Left colon (tissue), 2 donors: ENCODE measurements around the gene CRELD2. TPM values are rescaled to one million over a fixed set of nuclear protein-coding genes. Genes with fewer than 3 reads are reported as not detected.
"Not testable (repeated sequence)": the region's sequence is repeated elsewhere in the genome, so short reads cannot be mapped to it uniquely, and the experiment has no call there.

Source experiments
- ATAC-seq: fragments of 200-7000 bp; cut with Tn5 transposase; one replicate; pipeline ENCODE4 v1.9.1; 2020; ENCODE audit warnings: mild to moderate bottlenecking, moderate library complexity
- DNase-seq, 2 donors: peaks; one replicate each; pipeline ENCODE4 v3.0.0-alpha.2; 2020
- intact Hi-C, 2 donors: fragments of 100-400 bp; cut with DNase I in 1 of 2; cut with micrococcal nuclease in 1 of 2; formaldehyde crosslinking; loops; one replicate each; pipeline versions ENCODE4 v1.11.2 to v1.14.0; 2022; cut with DNase I, micrococcal nuclease
- total RNA-seq, 2 donors: library from RNA; stranded (reverse); fragmentation: NEBNext Ultra II Directional; extraction: Animal tissue kit (Norgen Biotek cat#: 25700); gene quantifications; one replicate each; pipeline ENCODE4 v1.2.1, GENCODE V29; 2021
- donor health status: DM: no; HTN: no; CAD: no.
- donor health status: DM: yes; HTN: yes; CAD: no.

The CRELD2 gene
- total RNA-seq, 2 donors from 2014 or later = 36.7 to 53.8 TPM

- intact Hi-C loops = no loop called here
- DNase-seq (peak; percentile 24 to 48), ATAC-seq (no peak)
Observed at GRCh38 chr22:49936973-49937757, 18.7 kb downstream of the CRELD2 start.

- peak; percentile 26 to 34 for DNase-seq
- no peak for ATAC-seq
- intact Hi-C loops = no loop called here
Observed at GRCh38 chr22:49937758-49938564, 19.5 kb downstream of the CRELD2 start.

GRCh38 chr22:49938565-49939136 is 20.2 kb downstream of the CRELD2 start:
- DNase-seq (no peak), ATAC-seq (no peak)
- intact Hi-C loops = no loop called here

- intact Hi-C loops = no loop called here
- DNase-seq = no peak
- ATAC-seq = no peak
Observed at GRCh38 chr22:49941507-49942316, 23.3 kb downstream of the CRELD2 start.

GRCh38 chr22:49942565-49943404 is 24.4 kb downstream of the CRELD2 start:
- ATAC-seq (no peak), DNase-seq (no peak)
- intact Hi-C loops = no loop called here

GRCh38 chr22:49943405-49943765 is 25.0 kb downstream of the CRELD2 start:
- no peak for ATAC-seq

GRCh38 chr22:49943771-49944398 is 25.5 kb downstream of the CRELD2 start:
- DNase-seq (no peak), ATAC-seq (no peak)
- intact Hi-C loops = no loop called here

More at GRCh38 chr22:49943405-49943765, 25.0 kb downstream of the CRELD2 start:
- intact Hi-C loops = no loop called here
- DNase-seq = no peak

- intact Hi-C loops = no loop called here
- DNase-seq = no peak
- ATAC-seq = no peak
Observed at GRCh38 chr22:49944399-49944891, 26.0 kb downstream of the CRELD2 start.

- intact Hi-C loops, ATAC-seq, DNase-seq: not testable (repeated sequence)
Observed at GRCh38 chr22:49945042-49945794, 26.8 kb downstream of the CRELD2 start.

- intact Hi-C loops = no loop called here
- DNase-seq (peak; percentile 71 to 82), ATAC-seq (peak; percentile 13)
Observed at GRCh38 chr22:49946612-49947295, 28.3 kb downstream of the CRELD2 start.

- ATAC-seq = no peak
- intact Hi-C loops = no loop called here
- no peak for DNase-seq
Observed at GRCh38 chr22:49947296-49947622, 28.8 kb downstream of the CRELD2 start.

- ATAC-seq = peak; percentile 42
- peak in 1 of 2 donors; percentile 79 for DNase-seq
- intact Hi-C loops = no loop called here
Observed at GRCh38 chr22:49948116-49948957, 29.9 kb downstream of the CRELD2 start.

- DNase-seq = peak; percentile 87 to 97
- peak; percentile 60 for ATAC-seq
- intact Hi-C loops = no loop called here
Observed at GRCh38 chr22:49948958-49949913, 30.8 kb downstream of the CRELD2 start.

GRCh38 chr22:49949914-49950292 is 31.5 kb downstream of the CRELD2 start:
- ATAC-seq (no peak), DNase-seq (no peak)
- intact Hi-C loops = no loop called here
